Fibroblast of villous mesenchyme (primary cell): ENCODE measurements around the gene SLF2. TPM values are rescaled to one million over a fixed set of nuclear protein-coding genes. Genes with fewer than 3 reads are reported as not detected.
A peak's percentile ranks its signal among the peaks of the same experiment; 100 is the strongest.

Experiments used
- DNase-seq: peaks from one replicate; pipeline ENCODE4 v3.0.0-alpha.2; 2010; ENCODE audit warnings: low read depth
- H3K4me3 ChIP-seq: 2 replicates; pipeline ENCODE4 v1.5.1; 2011; ENCODE audit warnings: low read depth, mild to moderate bottlenecking, low read length
- CTCF ChIP-seq: IDR thresholded peaks from 2 replicates; pipeline ENCODE4 v1.5.1; 2012; ENCODE audit warnings: low read depth, mild to moderate bottlenecking, low read length; ENCODE audit not compliant: insufficient read depth
- total RNA-seq: library from RNA; depleted of rRNA; stranded (reverse); fragments of >200 nt; gene quantifications from 2 replicates; pipeline ENCODE4 v1.2.3, GENCODE V29; 2012

The SLF2 gene
- total RNA-seq, 1 donor: 55.7 TPM

- H3K4me3 ChIP-seq: no peak overlapping the region
- TF ChIP-seq CTCF: no peak
- no peak for DNase-seq
Measured at GRCh38 chr10:100984672-100985177, 72.0 kb downstream of the SLF2 start.

GRCh38 chr10:100985336-100985735, 72.6 kb downstream of the SLF2 start:
- DNase-seq: no peak
- TF ChIP-seq CTCF: no peak

GRCh38 chr10:100986623-100986951, 73.8 kb downstream of the SLF2 start:
- no peak for TF ChIP-seq CTCF
- DNase-seq: no peak
- peak overlapping the region; percentile 99 for H3K4me3 ChIP-seq

More at GRCh38 chr10:100985336-100985735, 72.6 kb downstream of the SLF2 start:
- H3K4me3 ChIP-seq: no peak overlapping the region

GRCh38 chr10:100986952-100987684, 74.4 kb downstream of the SLF2 start, which contains the start of the genes MRPL43 and TWNK:
Gene MRPL43 (minus strand): TSS chr10:100987497. CDS start chr10:100987443, 54 bp downstream.
Gene TWNK (plus strand): TSS chr10:100987543. CDS start chr10:100988211, 668 bp downstream.
- peak; percentile 65 for DNase-seq
- TF ChIP-seq CTCF: no peak
- peak within 1 kb of the TSS; percentile 99 for H3K4me3 ChIP-seq

- peak overlapping the region; percentile 99 for H3K4me3 ChIP-seq
- no peak for TF ChIP-seq CTCF
- DNase-seq: no peak
Measured at GRCh38 chr10:100987685-100988049, 74.9 kb downstream of the SLF2 start.

GRCh38 chr10:100988166-100988565, 75.4 kb downstream of the SLF2 start:
- no peak for DNase-seq
- H3K4me3 ChIP-seq: peak overlapping the region; percentile 99
- no peak for TF ChIP-seq CTCF
